IPS DF 4.7 (cell line): ENCODE data around the gene SLX1A.
"Not testable (repeated sequence)": the region's sequence is repeated elsewhere in the genome, so short reads cannot be mapped to it uniquely, and the experiment has no call there.

Experiments used
- DNase-seq: peaks from one replicate; pipeline ENCODE4 v3.0.0-alpha.2; 2013; ENCODE audit warnings: low spot score; ENCODE audit errors: extremely low read depth

SLX1A gene

GRCh38 chr16:30193615-30194014, at the start of gene SLX1A, which contains the start of gene BOLA2B:
TSS of gene SLX1A (plus strand) at chr16:30193875. CDS start at chr16:30194085, 210 bp downstream.
TSS of gene BOLA2B (minus strand) at chr16:30193666. CDS start at chr16:30193595, 71 bp downstream.
- DNase-seq: not testable (repeated sequence)

- no peak for DNase-seq
Observed at GRCh38 chr16:30144017-30144416, 49.7 kb upstream of the SLX1A start.

- DNase-seq: no peak
Observed at GRCh38 chr16:30144917-30145316, 48.8 kb upstream of the SLX1A start.

- DNase-seq: no peak
Observed at GRCh38 chr16:30145657-30146056, 48.0 kb upstream of the SLX1A start.

GRCh38 chr16:30147843-30148510, 45.7 kb upstream of the SLX1A start:
- DNase-seq: no peak

GRCh38 chr16:30149250-30149930, 44.3 kb upstream of the SLX1A start:
- DNase-seq: no peak

- no peak for DNase-seq
Observed at GRCh38 chr16:30151091-30151490, 42.6 kb upstream of the SLX1A start.

- no peak for DNase-seq
Observed at GRCh38 chr16:30152517-30152916, 41.2 kb upstream of the SLX1A start.

GRCh38 chr16:30155188-30155587, 38.5 kb upstream of the SLX1A start:
- DNase-seq: no peak

- no peak for DNase-seq
Observed at GRCh38 chr16:30157214-30157613, 36.5 kb upstream of the SLX1A start.

GRCh38 chr16:30163538-30163937, 30.1 kb upstream of the SLX1A start:
- DNase-seq: no peak

- no peak for DNase-seq
Observed at GRCh38 chr16:30166202-30166902, 27.3 kb upstream of the SLX1A start.

GRCh38 chr16:30168746-30169145, 24.9 kb upstream of the SLX1A start:
- DNase-seq: not testable (repeated sequence)

- not testable (repeated sequence) for DNase-seq
Observed at GRCh38 chr16:30169416-30169815, 24.3 kb upstream of the SLX1A start.

GRCh38 chr16:30170145-30170544, 23.5 kb upstream of the SLX1A start:
- DNase-seq: not testable (repeated sequence)

GRCh38 chr16:30173054-30173453, 20.6 kb upstream of the SLX1A start:
- DNase-seq: no peak

GRCh38 chr16:30176876-30177275, 16.8 kb upstream of the SLX1A start:
- not testable (repeated sequence) for DNase-seq

GRCh38 chr16:30179195-30179594, 14.5 kb upstream of the SLX1A start:
- no peak for DNase-seq

GRCh38 chr16:30179931-30180330, 13.7 kb upstream of the SLX1A start:
- DNase-seq: no peak

- DNase-seq: no peak
Observed at GRCh38 chr16:30180741-30181140, 12.9 kb upstream of the SLX1A start.

- DNase-seq: no peak
Observed at GRCh38 chr16:30183233-30184095, 10.2 kb upstream of the SLX1A start, which contains the start of gene CORO1A. TSS of gene CORO1A (plus strand) at chr16:30183602. CDS start at chr16:30185210, 1,608 bp downstream.
